ENCODE results near the gene ITIH1. TPM values are rescaled to one million over a fixed set of nuclear protein-coding genes. Genes with fewer than 3 reads are reported as not detected.

ITIH1 gene
- total RNA-seq, 1 experiment from 2014 or later: 0.31 TPM

DNA sequence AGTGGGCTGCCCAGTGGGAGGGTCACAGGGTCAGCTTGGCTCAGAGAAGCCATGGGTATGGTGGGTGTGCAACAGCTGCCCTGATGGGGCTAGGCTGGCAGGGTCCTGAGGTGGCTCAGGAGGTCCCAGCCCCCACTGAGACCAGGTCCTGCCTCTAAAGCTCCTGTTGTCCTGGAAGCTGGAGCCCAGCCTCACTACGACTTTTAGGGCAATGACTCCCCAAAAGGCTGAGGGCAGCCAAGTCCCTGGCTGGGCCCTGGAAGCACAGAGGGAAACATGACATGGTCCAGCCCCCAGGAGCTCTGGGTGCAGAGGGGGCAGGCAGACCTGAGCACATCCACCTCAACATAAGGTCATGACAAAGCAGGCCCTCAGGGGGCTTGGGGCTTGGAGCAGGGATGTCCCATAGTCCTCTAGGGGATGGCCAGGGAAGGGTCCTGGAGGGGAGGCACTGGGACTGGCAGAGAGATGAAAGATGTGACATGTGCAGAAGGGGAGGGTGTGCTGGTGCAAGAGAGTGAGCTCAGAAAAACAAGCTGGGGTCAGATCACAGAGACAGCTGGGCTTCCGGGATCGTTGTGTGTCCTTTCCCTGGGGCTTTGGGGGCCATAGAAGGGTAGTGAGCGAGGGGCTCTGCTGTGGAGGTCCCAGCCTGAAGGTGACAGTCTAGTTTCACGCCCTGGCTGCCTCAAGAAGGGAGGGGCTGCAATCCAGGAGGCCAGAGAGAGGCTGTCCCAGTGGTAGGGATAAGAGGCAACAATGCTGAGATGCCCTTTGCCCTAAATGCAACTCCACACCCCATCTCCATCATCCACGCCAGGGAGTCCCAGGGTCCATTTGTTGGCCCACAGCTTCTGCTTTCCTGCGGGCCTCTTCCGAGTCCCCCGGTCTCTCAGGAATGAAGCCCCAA lies 16.6 kb downstream of the ITIH1 start:
- intact Hi-C loops (cut with micrococcal nuclease; ENCODE audit: unreplicated experiment): no loop called here
- ATAC-seq: no peak

GRCh38 chr3:52794612-52795099 lies 17.3 kb downstream of the ITIH1 start, which contains the start of gene ITIH3:
ITIH3 (plus strand) TSS chr3:52794796; CDS start chr3:52794804, 8 bp downstream.
- H3K9me3 ChIP-seq (ENCODE audit: control insufficient read depth, insufficient read depth, low read depth, low read length): no peaks in the 10 kb centered on the region
- DNase-seq (ENCODE audit: low read depth, low spot score) (no peak), ATAC-seq (no peak)
- intact Hi-C loops (cut with micrococcal nuclease; ENCODE audit: unreplicated experiment) (no loop called here), in situ Hi-C loops (cut with HindIII; ENCODE audit: low pct_unique_long_range_greater_than_20kb, low sequenced_read_pairs) (no loop called here)
- TF ChIP-seq SIN3A (IDR thresholded peaks at IDR 0.05; ENCODE audit: borderline replicate concordance, insufficient read depth, low read depth, low read length) (no peak), POLR2AphosphoS5 (IDR thresholded peaks at IDR 0.05; ENCODE audit: low read depth, low read length) (no peak), REST (IDR thresholded peaks at IDR 0.05; ENCODE audit: insufficient read depth in 1 of 2, low read depth in 2 of 2, low read length in 1 of 2) (no peak), TCF7L2 (IDR thresholded peaks at IDR 0.05; ENCODE audit: low read depth, low read length) (no peak)
- BruUV-seq (replicated peaks): no TSS peak
- ChIA-PET POLR2A (no interaction called here), CTCF (no interaction called here)
- no peak within 1 kb of the TSS for H3K4me3 ChIP-seq (ENCODE audit: low read depth in 2 of 2, low read length in 2 of 2)
- no peaks in the 10 kb centered on the region for H3K4me1 ChIP-seq (ENCODE audit: control insufficient read depth, insufficient read depth, low read length)
- H3K27ac ChIP-seq (ENCODE audit: low read length): no peak within 1 kb of the TSS
- no peaks in the 10 kb centered on the region for H3K27me3 ChIP-seq (ENCODE audit: control insufficient read depth, insufficient read depth, low read length)
- H3K36me3 ChIP-seq (ENCODE audit: control insufficient read depth, insufficient read depth, low read length): no peaks in the 10 kb centered on the region

More for the DNA sequence above, 16.6 kb downstream of the ITIH1 start:
- in situ Hi-C loops (cut with HindIII; ENCODE audit: low pct_unique_long_range_greater_than_20kb, low sequenced_read_pairs): no loop called here
- no peaks in the 10 kb centered on the region for H3K36me3 ChIP-seq (ENCODE audit: control insufficient read depth, insufficient read depth, low read length)
- no peaks in the 10 kb centered on the region for H3K27me3 ChIP-seq (ENCODE audit: control insufficient read depth, insufficient read depth, low read length)
- no peaks in the 10 kb centered on the region for H3K9me3 ChIP-seq (ENCODE audit: control insufficient read depth, insufficient read depth, low read depth, low read length)
- no peak overlapping the region for H3K4me3 ChIP-seq (ENCODE audit: low read depth in 2 of 2, low read length in 2 of 2)
- ChIA-PET POLR2A (no interaction called here), CTCF (no interaction called here)
- no peak for TF ChIP-seq TCF7L2 (IDR thresholded peaks at IDR 0.05; ENCODE audit: low read depth, low read length)
- no peak for TF ChIP-seq REST (IDR thresholded peaks at IDR 0.05; ENCODE audit: insufficient read depth in 1 of 2, low read depth in 2 of 2, low read length in 1 of 2)
- TF ChIP-seq, protein P1, sequence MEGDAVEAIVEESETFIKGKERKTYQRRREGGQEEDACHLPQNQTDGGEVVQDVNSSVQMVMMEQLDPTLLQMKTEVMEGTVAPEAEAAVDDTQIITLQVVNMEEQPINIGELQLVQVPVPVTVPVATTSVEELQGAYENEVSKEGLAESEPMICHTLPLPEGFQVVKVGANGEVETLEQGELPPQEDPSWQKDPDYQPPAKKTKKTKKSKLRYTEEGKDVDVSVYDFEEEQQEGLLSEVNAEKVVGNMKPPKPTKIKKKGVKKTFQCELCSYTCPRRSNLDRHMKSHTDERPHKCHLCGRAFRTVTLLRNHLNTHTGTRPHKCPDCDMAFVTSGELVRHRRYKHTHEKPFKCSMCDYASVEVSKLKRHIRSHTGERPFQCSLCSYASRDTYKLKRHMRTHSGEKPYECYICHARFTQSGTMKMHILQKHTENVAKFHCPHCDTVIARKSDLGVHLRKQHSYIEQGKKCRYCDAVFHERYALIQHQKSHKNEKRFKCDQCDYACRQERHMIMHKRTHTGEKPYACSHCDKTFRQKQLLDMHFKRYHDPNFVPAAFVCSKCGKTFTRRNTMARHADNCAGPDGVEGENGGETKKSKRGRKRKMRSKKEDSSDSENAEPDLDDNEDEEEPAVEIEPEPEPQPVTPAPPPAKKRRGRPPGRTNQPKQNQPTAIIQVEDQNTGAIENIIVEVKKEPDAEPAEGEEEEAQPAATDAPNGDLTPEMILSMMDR (IDR thresholded peaks at IDR 0.05): no peak
- TF ChIP-seq POLR2AphosphoS5 (IDR thresholded peaks at IDR 0.05; ENCODE audit: low read depth, low read length): no peak
- no peak for TF ChIP-seq SIN3A (IDR thresholded peaks at IDR 0.05; ENCODE audit: borderline replicate concordance, insufficient read depth, low read depth, low read length)
- no TSS peak for BruUV-seq (replicated peaks)
- no peak for DNase-seq (ENCODE audit: low read depth, low spot score)
- no peak overlapping the region for H3K27ac ChIP-seq (ENCODE audit: low read length)
- H3K4me1 ChIP-seq (ENCODE audit: control insufficient read depth, insufficient read depth, low read length): no peaks in the 10 kb centered on the region

Data from Panc1 (cell line).